Activated CD8-positive, alpha-beta T cell treated with anti-CD3 and anti-CD28 coated beads for 36 hours (primary cell): ENCODE data around the gene SLC9A2. TPM values are rescaled to one million over a fixed set of nuclear protein-coding genes. Genes with fewer than 3 reads are reported as not detected.
A peak's percentile ranks its signal among the peaks of the same experiment; 100 is the strongest.

Experiments used
- ATAC-seq: fragments of 200-7000 bp; cut with Tn5 transposase; one replicate; pipeline ENCODE4 v1.10.0; 2021; ENCODE audit warnings: mild to moderate bottlenecking, moderate library complexity
- CTCF ChIA-PET: fragments of 350-600 bp; sonication (Branson Sonifier 250); formaldehyde crosslinking; loops from one replicate; lab custom pipeline; 2021; ENCODE audit warnings: antibody characterized with exemption; lab: Charles Lee
- POLR2A ChIA-PET: fragments of 350-600 bp; sonication (Branson Sonifier 250); formaldehyde crosslinking; loops from one replicate; lab custom pipeline; 2021; ENCODE audit warnings: antibody characterized with exemption; lab: Charles Lee
- DNase-seq: peaks from one replicate; pipeline ENCODE4 v3.0.0-alpha.2; 2020
- H3K27ac Mint-ChIP-seq: one replicate; pipeline ENCODE4 v1.8.0; 2021; ENCODE audit warnings: mild to moderate bottlenecking, mixed read lengths
- H3K27me3 Mint-ChIP-seq: one replicate; pipeline ENCODE4 v1.8.0; 2021; ENCODE audit warnings: mixed read lengths
- H3K36me3 Mint-ChIP-seq: one replicate; pipeline ENCODE4 v1.8.0; 2021; ENCODE audit warnings: low read depth, mixed read lengths
- H3K4me1 Mint-ChIP-seq: one replicate; pipeline ENCODE4 v1.8.0; 2021; ENCODE audit warnings: low read depth, mixed read lengths
- H3K4me3 Mint-ChIP-seq: one replicate; pipeline ENCODE4 v1.8.0; 2021; ENCODE audit warnings: mild to moderate bottlenecking, moderate library complexity, mixed read lengths
- H3K9me3 Mint-ChIP-seq: one replicate; pipeline ENCODE4 v1.8.0; 2021; ENCODE audit warnings: mixed read lengths
- CTCF ChIP-seq: fragments of 200-600 bp; IDR thresholded peaks from one replicate; pipeline ENCODE4 v1.8.0; 2022; ENCODE audit warnings: antibody characterized with exemption, mild to moderate bottlenecking
- intact Hi-C: fragments of 100-400 bp; cut with micrococcal nuclease; formaldehyde crosslinking; loops from one replicate; pipeline ENCODE4 v1.10.0; 2022
- total RNA-seq, 2 experiments: library from RNA; stranded (reverse); gene quantifications; one replicate each; pipeline ENCODE4 v1.2.3, GENCODE V29; 2021

The SLC9A2 gene
- total RNA-seq, 2 experiments from 2014 or later: 0.05 to 0.18 TPM

GRCh38 chr2:102601730-102602129 is 17.6 kb upstream of the SLC9A2 start:
- H3K36me3 Mint-ChIP-seq: no peaks in the 10 kb centered on the region
- no peaks in the 10 kb centered on the region for H3K4me1 Mint-ChIP-seq
- POLR2A ChIA-PET: no interaction called here
- DNase-seq (no peak), ATAC-seq (no peak)
- TF ChIP-seq CTCF: no peak
- no peaks in the 10 kb centered on the region for H3K9me3 Mint-ChIP-seq
- no peak overlapping the region for H3K4me3 Mint-ChIP-seq
- peaks cover 19% of the 10 kb centered on the region for H3K27me3 Mint-ChIP-seq
- intact Hi-C loops: no loop called here
- no peak overlapping the region for H3K27ac Mint-ChIP-seq
- CTCF ChIA-PET: interaction anchor here (1.3 to 2.2 kb wide), 2 partner anchors 13 to 129 kb away, joined by 3 to 12 read pairs; partner anchors contain the start of gene SLC9A4

- H3K27me3 Mint-ChIP-seq: peaks cover 18% of the 10 kb centered on the region
- H3K36me3 Mint-ChIP-seq: no peaks in the 10 kb centered on the region
- intact Hi-C loops: no loop called here
- no peak for TF ChIP-seq CTCF
- H3K4me1 Mint-ChIP-seq: no peaks in the 10 kb centered on the region
- H3K9me3 Mint-ChIP-seq: no peaks in the 10 kb centered on the region
- H3K27ac Mint-ChIP-seq: no peak overlapping the region
- POLR2A ChIA-PET: no interaction called here
- no peak overlapping the region for H3K4me3 Mint-ChIP-seq
- CTCF ChIA-PET: interaction anchor here (1.4 to 3.3 kb wide), 2 partner anchors 12 to 100 kb away, joined by 3 to 11 read pairs; no protein-coding TSS in a partner anchor
- ATAC-seq (no peak), DNase-seq (no peak)
Measured at GRCh38 chr2:102603904-102604303, 15.4 kb upstream of the SLC9A2 start.

- POLR2A ChIA-PET: no interaction called here
- intact Hi-C loops: no loop called here
- H3K4me1 Mint-ChIP-seq: no peaks in the 10 kb centered on the region
- TF ChIP-seq CTCF: no peak
- DNase-seq (no peak), ATAC-seq (no peak)
- H3K9me3 Mint-ChIP-seq: no peaks in the 10 kb centered on the region
- peaks cover 17% of the 10 kb centered on the region for H3K27me3 Mint-ChIP-seq
- H3K4me3 Mint-ChIP-seq: no peak overlapping the region
- H3K27ac Mint-ChIP-seq: no peak overlapping the region
- H3K36me3 Mint-ChIP-seq: no peaks in the 10 kb centered on the region
- CTCF ChIA-PET: interaction anchor here (3.3 kb wide), 1 partner anchor 11 kb away, joined by 11 read pairs; no protein-coding TSS in a partner anchor
Measured at GRCh38 chr2:102604769-102605168, 14.6 kb upstream of the SLC9A2 start.

- intact Hi-C loops: no loop called here
- Mint-ChIP-seq H3K36me3 (no peaks in the 10 kb centered on the region), H3K4me1 (no peaks in the 10 kb centered on the region), H3K27ac (no peak overlapping the region), H3K4me3 (no peak overlapping the region), H3K9me3 (no peaks in the 10 kb centered on the region), H3K27me3 (peaks cover 11% of the 10 kb centered on the region)
- ChIA-PET POLR2A (no interaction called here), CTCF (interaction anchor here (3.3 kb wide), 1 partner anchor 9 kb away, joined by 11 read pairs; no protein-coding TSS in a partner anchor)
- no peak for TF ChIP-seq CTCF
- ATAC-seq (no peak), DNase-seq (no peak)
Measured at GRCh38 chr2:102606353-102606752, 13.0 kb upstream of the SLC9A2 start.

- intact Hi-C loops: loop anchor here (2.0 to 10.0 kb wide), 2 partner anchors 101 to 143 kb away; partner anchors contain the start of gene SLC9A4
- Mint-ChIP-seq H3K36me3 (no peaks in the 10 kb centered on the region), H3K27me3 (peaks cover 36% of the 10 kb centered on the region), H3K4me3 (no peak overlapping the region), H3K4me1 (peaks cover 13% of the 10 kb centered on the region), H3K27ac (no peak overlapping the region), H3K9me3 (no peaks in the 10 kb centered on the region)
- ChIA-PET CTCF (interaction anchor here (0.7 to 8.3 kb wide), 40 partner anchors 10 to 467 kb away, joined by 3 to 99 read pairs (median 3); partner anchors contain the start of gene SLC9A4), POLR2A (no interaction called here)
- peak; percentile 89 for ATAC-seq
- TF ChIP-seq CTCF: peak; percentile 91
- peak; percentile 69 for DNase-seq
Measured at GRCh38 chr2:102615620-102616436, 3.5 kb upstream of the SLC9A2 start.
